ENCODE measurements around the gene C11orf42.

The C11orf42 gene

GRCh38 chr11:6260207-6260726, 54.9 kb downstream of the C11orf42 start:
- no peak for DNase-seq

All from NCI-H187 treated with DMSO at 0.1 percent for 48 hours (cell line).